K562 (cell line): Measurements from ENCODE around the gene ATP9B. TPM values are rescaled to one million over a fixed set of nuclear protein-coding genes. Genes with fewer than 3 reads are reported as not detected.

ENCODE experiments used
- CCNT2 ChIP-seq: IDR thresholded peaks from 2 replicates; pipeline ENCODE4 v1.6.1; 2011; ENCODE audit warnings: borderline replicate concordance, low read depth, mild to moderate bottlenecking, moderate library complexity, mixed read lengths, low read length; ENCODE audit not compliant: insufficient read length; ENCODE audit errors: extremely low read depth
- E2F3 ChIP-seq: fragments of 250-450 bp; sonication (Bioruptor Pico); IDR thresholded peaks from 2 replicates; pipeline ENCODE4 v1.4.0; 2020; ENCODE audit warnings: mild to moderate bottlenecking
- GABPA ChIP-seq: fragments of 200-800 bp; sonication (Bioruptor generic); conservative IDR thresholded peaks from 2 replicates; pipeline ENCODE4 v1.6.1; 2016; ENCODE audit warnings: low read depth, missing genetic modification characterization, missing compliant biosample characterization
- GATAD2B ChIP-seq: fragments of 450-650 bp; IDR thresholded peaks from 2 replicates; pipeline ENCODE4 v1.6.1; 2017; ENCODE audit warnings: mild to moderate bottlenecking, borderline replicate concordance
- HDAC1 ChIP-seq, 2 experiments: fragments of 450-650 bp; IDR thresholded peaks; 2 replicates each; pipeline ENCODE4 v1.6.1; 2016 to 2017; ENCODE audit warnings: inconsistent platforms in 1 of 2, mild to moderate bottlenecking in 1 of 2, moderate library complexity in 1 of 2
- HNRNPLL ChIP-seq: fragments of 200-400 bp; formaldehyde crosslinking; IDR thresholded peaks from 2 replicates; pipeline ENCODE4 v1.6.1; 2017; ENCODE audit warnings: low read length, low read depth, mild to moderate bottlenecking; ENCODE audit not compliant: poor library complexity, severe bottlenecking
- MAZ ChIP-seq, 2 experiments: fragments of 450-650 bp in 1 of 2; sonication (generic) in 1 of 2; formaldehyde crosslinking; IDR thresholded peaks in 1 of 2; conservative IDR thresholded peaks in 1 of 2; 2 replicates each; pipeline versions ENCODE4 v1.4.0 to v1.5.0; 2020; ENCODE audit warnings: mild to moderate bottlenecking in 1 of 2, missing genetic modification reagents in 1 of 2
- POLR2A ChIP-seq: fragments of 450-650 bp; conservative IDR thresholded peaks from 2 replicates; pipeline ENCODE4 v1.6.1; 2016
- PRPF4 ChIP-seq: fragments of 200-400 bp; formaldehyde crosslinking; IDR thresholded peaks from one replicate; pipeline ENCODE4 v1.6.1; 2017; ENCODE audit warnings: low read length, low read depth, mild to moderate bottlenecking; ENCODE audit not compliant: insufficient read depth, poor library complexity, severe bottlenecking
- RB1 ChIP-seq: fragments of 450-650 bp; IDR thresholded peaks from 2 replicates; pipeline ENCODE4 v1.6.1; 2017; ENCODE audit warnings: low read depth, mild to moderate bottlenecking
- TFE3 ChIP-seq: fragments of 450-650 bp; formaldehyde crosslinking; IDR thresholded peaks from 2 replicates; pipeline ENCODE4 v1.4.0; 2020; ENCODE audit warnings: mild to moderate bottlenecking, mixed read lengths
- ZBTB17 ChIP-seq: fragments of 450-650 bp; formaldehyde crosslinking; IDR thresholded peaks from 2 replicates; pipeline ENCODE4 v1.4.0; 2020; ENCODE audit warnings: mild to moderate bottlenecking
- ZHX1 ChIP-seq: fragments of 150-350 bp; conservative IDR thresholded peaks from 2 replicates; pipeline ENCODE4 v1.6.1; 2014; ENCODE audit warnings: low read length
- ZNF511 ChIP-seq: sonication (generic); formaldehyde crosslinking; IDR thresholded peaks from 2 replicates; pipeline ENCODE4 v1.8.0; 2022; ENCODE audit warnings: mild to moderate bottlenecking, missing genetic modification reagents
- ZNF586 ChIP-seq: fragments of 450-650 bp; formaldehyde crosslinking; conservative IDR thresholded peaks from 2 replicates; pipeline ENCODE4 v1.4.0; 2020; ENCODE audit warnings: mild to moderate bottlenecking, moderate library complexity
- polyA plus RNA-seq, 8 experiments: library from polyadenylated mRNA; depleted of rRNA in 4 of 8; stranded (reverse) in 5 of 8; unstranded in 3 of 8; fragments of >200 nt; fragmentation: Nextera tagmentation in 2 of 8; fragmentation: Illumina TruSeq in 1 of 8; extraction: Ambion mirVana in 2 of 8; extraction: Trizol in 1 of 8; gene quantifications; 2 replicates each; pipeline versions ENCODE4 v1.2.1 to v1.2.3, GENCODE V29; 2011 to 2014; ENCODE audit warnings: inconsistent platforms in 1 of 8, missing spikeins in 1 of 8
- total RNA-seq, 7 experiments: library from RNA; depleted of rRNA in 6 of 7; stranded (reverse); fragments of >200 nt in 6 of 7; fragmentation: Illumina TruSeq in 2 of 7; extraction: Trizol in 2 of 7; gene quantifications; 2 replicates each; pipeline versions ENCODE4 v1.2.1 to v1.2.3, GENCODE V29; 2011 to 2021; ENCODE audit warnings: low replicate concordance in 1 of 7
- TF ChIP-seq, protein P1 (sequence below): fragments of 450-650 bp; IDR thresholded peaks from 2 replicates; pipeline ENCODE4 v1.6.1; 2018; ENCODE audit warnings: mild to moderate bottlenecking, low read depth; ENCODE audit not compliant: partially characterized antibody
- TF ChIP-seq, protein P2 (sequence below), 2 experiments: fragments of 450-650 bp; IDR thresholded peaks; 2 replicates each; pipeline ENCODE4 v1.6.1; 2016

The ATP9B gene
- total and polyA plus RNA-seq, 9 of the 15 experiments (the other 6 are each of a cell fraction or from before 2014, with no cell fraction given), result 0.66 to 13.2 (median 7.9) TPM

DNA sequence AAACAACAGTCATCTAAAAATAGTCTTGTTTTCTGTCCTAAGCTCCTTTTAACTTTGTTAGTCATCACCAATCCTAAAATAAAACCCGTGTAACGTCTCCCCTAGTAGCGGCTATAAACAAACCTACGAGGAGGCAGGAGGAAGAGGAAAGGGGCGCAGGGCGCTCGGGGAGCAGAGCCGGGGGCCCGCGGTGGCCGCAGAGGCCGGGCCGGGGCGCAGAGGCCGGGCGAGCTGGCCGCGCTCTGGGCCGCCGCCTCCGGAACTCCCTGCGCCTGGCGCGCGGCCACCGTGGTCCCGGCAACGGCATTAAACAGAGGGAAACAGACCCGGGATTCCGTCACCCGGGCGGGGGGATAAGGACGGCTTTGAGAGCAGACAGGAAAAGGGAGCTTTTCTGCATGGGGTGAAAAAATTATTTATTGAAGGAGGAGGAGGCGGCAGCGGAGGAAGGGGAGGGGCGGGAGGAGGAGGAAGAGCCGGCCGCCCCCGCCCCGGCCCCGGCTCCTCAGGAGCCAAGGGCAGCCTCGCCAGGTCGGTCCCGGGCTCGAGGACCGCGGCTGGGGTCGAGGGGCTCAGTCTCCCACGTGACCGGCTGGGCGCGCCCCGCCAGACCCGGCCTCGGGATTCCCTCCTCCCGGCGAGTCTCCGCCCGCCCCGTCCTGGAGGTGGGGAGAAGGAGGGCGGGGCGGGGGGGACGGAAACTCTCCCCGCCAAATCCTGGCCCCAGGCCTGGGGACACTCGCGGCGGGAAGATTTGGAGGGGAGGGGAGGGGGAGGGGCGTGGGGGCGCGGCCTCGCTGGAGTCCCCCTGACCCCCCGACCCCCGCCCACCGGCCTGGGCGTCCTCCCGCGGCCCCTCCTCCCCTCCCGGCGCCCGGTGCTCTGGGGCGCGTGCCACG is 324.7 kb downstream of the ATP9B start (continued):
- TF ChIP-seq, protein P1, sequence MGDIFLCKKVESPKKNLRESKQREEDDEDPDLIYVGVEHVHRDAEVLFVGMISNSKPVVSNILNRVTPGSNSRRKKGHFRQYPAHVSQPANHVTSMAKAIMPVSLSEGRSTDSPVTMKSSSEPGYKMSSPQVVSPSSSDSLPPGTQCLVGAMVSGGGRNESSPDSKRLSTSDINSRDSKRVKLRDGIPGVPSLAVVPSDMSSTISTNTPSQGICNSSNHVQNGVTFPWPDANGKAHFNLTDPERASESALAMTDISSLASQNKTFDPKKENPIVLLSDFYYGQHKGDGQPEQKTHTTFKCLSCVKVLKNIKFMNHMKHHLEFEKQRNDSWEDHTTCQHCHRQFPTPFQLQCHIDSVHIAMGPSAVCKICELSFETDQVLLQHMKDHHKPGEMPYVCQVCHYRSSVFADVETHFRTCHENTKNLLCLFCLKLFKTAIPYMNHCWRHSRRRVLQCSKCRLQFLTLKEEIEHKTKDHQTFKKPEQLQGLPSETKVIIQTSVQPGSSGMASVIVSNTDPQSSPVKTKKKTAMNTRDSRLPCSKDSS, result no peak
- TF ChIP-seq HDAC1 (IDR thresholded peaks at IDR 0.05) (peak in 1 of 2 experiments; percentile 16; a peak in 1 of 4 replicates), PRPF4 (no peak), ZNF511 (CRISPR knock-in tag) (no peak), ZBTB17 (CRISPR knock-in tag) (no peak), RB1 (0 out of 2 replicates have a peak, but pooled peaks have one; percentile 11), ZHX1 (no peak), E2F3 (CRISPR knock-in tag) (no peak), GABPA (peak; percentile 24; the same call in 1 of the 2 replicates), GATAD2B (0 out of 2 replicates have a peak, but pooled peaks have one; percentile 31), ZNF586 (CRISPR knock-in tag) (no peak), HNRNPLL (peak; percentile 43), CCNT2 (peak; percentile 56), MAZ (CRISPR knock-in tag; conservative IDR thresholded peaks at IDR 0.05 in 1 of 2, IDR thresholded peaks at IDR 0.05 in 1 of 2) (peak; percentile 52 to 81; a peak in 3 of 4 replicates), POLR2A (0 out of 2 replicates have a peak, but pooled peaks have one; percentile 37), TFE3 (CRISPR knock-in tag) (peak; percentile 58)
- TF ChIP-seq, protein P2, sequence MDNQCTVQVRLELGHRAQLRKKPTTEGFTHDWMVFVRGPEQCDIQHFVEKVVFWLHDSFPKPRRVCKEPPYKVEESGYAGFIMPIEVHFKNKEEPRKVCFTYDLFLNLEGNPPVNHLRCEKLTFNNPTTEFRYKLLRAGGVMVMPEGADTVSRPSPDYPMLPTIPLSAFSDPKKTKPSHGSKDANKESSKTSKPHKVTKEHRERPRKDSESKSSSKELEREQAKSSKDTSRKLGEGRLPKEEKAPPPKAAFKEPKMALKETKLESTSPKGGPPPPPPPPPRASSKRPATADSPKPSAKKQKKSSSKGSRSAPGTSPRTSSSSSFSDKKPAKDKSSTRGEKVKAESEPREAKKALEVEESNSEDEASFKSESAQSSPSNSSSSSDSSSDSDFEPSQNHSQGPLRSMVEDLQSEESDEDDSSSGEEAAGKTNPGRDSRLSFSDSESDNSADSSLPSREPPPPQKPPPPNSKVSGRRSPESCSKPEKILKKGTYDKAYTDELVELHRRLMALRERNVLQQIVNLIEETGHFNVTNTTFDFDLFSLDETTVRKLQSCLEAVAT (IDR thresholded peaks at IDR 0.05), result no peak
